IMR-90 (cell line): ENCODE results near the gene ATXN10. TPM values are rescaled to one million over a fixed set of nuclear protein-coding genes. Genes with fewer than 3 reads are reported as not detected.

ENCODE experiments used
- ATAC-seq: fragments of 200-7000 bp; cut with Tn5 transposase; 2 replicates; pipeline ENCODE4 v1.9.1; 2020; ENCODE audit warnings: low read depth, mild to moderate bottlenecking, moderate library complexity
- BruUV-seq: library from RNA; stranded (reverse); fragments of 400-500 nt; replicated peaks from 2 replicates; lab custom pipeline; 2021; lab: Mats Ljungman, UMichigan
- CTCF ChIA-PET: fragments of 300-600 bp; formaldehyde crosslinking; extraction: SDS; loops from one replicate; lab custom pipeline; 2021; ENCODE audit warnings: antibody characterized with exemption; lab: Yijun Ruan, JAX
- POLR2A ChIA-PET: fragments of 300-600 bp; sonication (Branson Sonifier 250); formaldehyde crosslinking; loops from one replicate; lab custom pipeline; 2022; ENCODE audit warnings: antibody characterized with exemption; ENCODE audit not compliant: unreplicated experiment; lab: Charles Lee
- DNase-seq: peaks from one replicate; pipeline ENCODE4 v3.0.0; 2013
- H2AFZ ChIP-seq: replicated peaks from 2 replicates; pipeline ENCODE3; 2013; ENCODE audit warnings: low read length, mild to moderate bottlenecking; ENCODE audit not compliant: poor library complexity
- H2AK5ac ChIP-seq: 2 replicates; pipeline ENCODE4 v1.6.1; 2013; ENCODE audit warnings: low read depth, low read length, inconsistent platforms
- H2AK9ac ChIP-seq: replicated peaks from 2 replicates; pipeline ENCODE3; 2013; ENCODE audit warnings: mild to moderate bottlenecking, low read depth, low read length, moderate library complexity; ENCODE audit not compliant: poor library complexity
- H2BK120ac ChIP-seq: 2 replicates; pipeline ENCODE4 v1.6.1; 2013; ENCODE audit warnings: low read depth, low read length, inconsistent platforms
- H2BK15ac ChIP-seq: 3 replicates; pipeline ENCODE4 v1.6.1; 2013; ENCODE audit warnings: low read depth, low read length, inconsistent platforms
- H2BK20ac ChIP-seq: 2 replicates; pipeline ENCODE4 v1.6.1; 2013; ENCODE audit warnings: low read depth, mild to moderate bottlenecking, inconsistent platforms, low read length, moderate library complexity
- H2BK5ac ChIP-seq: 2 replicates; pipeline ENCODE4 v1.6.1; 2013; ENCODE audit warnings: mild to moderate bottlenecking, low read depth, low read length, inconsistent platforms; ENCODE audit not compliant: poor library complexity, severe bottlenecking
- H3K14ac ChIP-seq: replicated peaks from 2 replicates; pipeline ENCODE4 v1.6.1; 2013; ENCODE audit warnings: low read depth, low read length, inconsistent platforms
- H3K18ac ChIP-seq: 2 replicates; pipeline ENCODE4 v1.6.1; 2013; ENCODE audit warnings: low read depth, low read length, control low read depth
- H3K23ac ChIP-seq: 2 replicates; pipeline ENCODE4 v1.6.1; 2013; ENCODE audit warnings: low read depth, low read length, inconsistent platforms
- H3K27ac ChIP-seq: 2 replicates; pipeline ENCODE4 v1.5.1; 2013; ENCODE audit warnings: mild to moderate bottlenecking, control low read depth, low read length; ENCODE audit not compliant: insufficient read depth
- H3K27me3 ChIP-seq: 2 replicates; pipeline ENCODE4 v1.6.1; 2013; ENCODE audit warnings: low read length; ENCODE audit not compliant: control insufficient read depth, insufficient read depth
- H3K36me3 ChIP-seq: 2 replicates; pipeline ENCODE4 v1.6.1; 2013; ENCODE audit warnings: low read length, mixed read lengths; ENCODE audit not compliant: control insufficient read depth, insufficient read depth
- H3K4ac ChIP-seq: 2 replicates; pipeline ENCODE4 v1.6.1; 2013; ENCODE audit warnings: low read depth, low read length, inconsistent platforms
- H3K4me1 ChIP-seq: 2 replicates; pipeline ENCODE4 v1.6.1; 2013; ENCODE audit warnings: low read length, mixed read lengths; ENCODE audit not compliant: control insufficient read depth, insufficient read depth
- H3K4me2 ChIP-seq: 2 replicates; pipeline ENCODE4 v1.6.1; 2013; ENCODE audit warnings: low read depth, mild to moderate bottlenecking, control low read depth, low read length, moderate library complexity
- H3K4me3 ChIP-seq: 2 replicates; pipeline ENCODE4 v1.5.1; 2013; ENCODE audit warnings: low read depth, mild to moderate bottlenecking, control low read depth, low read length, moderate library complexity; ENCODE audit not compliant: insufficient read depth
- H3K56ac ChIP-seq: 2 replicates; pipeline ENCODE4 v1.6.1; 2013; ENCODE audit warnings: low read length, inconsistent platforms; ENCODE audit not compliant: insufficient read depth; ENCODE audit errors: extremely low read depth
- H3K79me1 ChIP-seq, 2 experiments: 2 replicates each; pipeline ENCODE4 v1.6.1; 2013; ENCODE audit warnings: low read length in 2 of 2, inconsistent platforms in 1 of 2, low read depth in 1 of 2
- H3K9ac ChIP-seq: 2 replicates; pipeline ENCODE4 v1.6.1; 2013; ENCODE audit warnings: low read depth, low read length, control low read depth
- H3K9me1 ChIP-seq: 2 replicates; pipeline ENCODE4 v1.6.1; 2013; ENCODE audit warnings: low read length, inconsistent platforms; ENCODE audit not compliant: insufficient read depth
- H3K9me3 ChIP-seq: 2 replicates; pipeline ENCODE4 v1.6.1; 2013; ENCODE audit warnings: low read length; ENCODE audit not compliant: control insufficient read depth, insufficient read depth
- H4K20me1 ChIP-seq: 2 replicates; pipeline ENCODE4 v1.6.1; 2013; ENCODE audit warnings: low read length, inconsistent platforms; ENCODE audit not compliant: insufficient read depth
- H4K5ac ChIP-seq: 2 replicates; pipeline ENCODE4 v1.6.1; 2013; ENCODE audit warnings: mild to moderate bottlenecking, low read depth, low read length, control low read depth
- H4K8ac ChIP-seq, 2 experiments: 2 replicates each; pipeline ENCODE4 v1.6.1; 2013; ENCODE audit warnings: low read depth in 2 of 2, low read length in 2 of 2, control low read depth in 1 of 2, inconsistent platforms in 1 of 2
- H4K91ac ChIP-seq: 2 replicates; pipeline ENCODE4 v1.6.1; 2013; ENCODE audit warnings: low read depth, low read length, inconsistent platforms; ENCODE audit not compliant: insufficient read depth
- CEBPB ChIP-seq: IDR thresholded peaks from 2 replicates; pipeline ENCODE4 v1.6.1; 2012; ENCODE audit warnings: low read depth, low read length, improper control_type of control experiment
- CHD1 ChIP-seq: IDR thresholded peaks from 2 replicates; pipeline ENCODE4 v1.6.1; 2012; ENCODE audit warnings: low read depth, low read length, improper control_type of control experiment
- RCOR1 ChIP-seq: IDR thresholded peaks from 2 replicates; pipeline ENCODE4 v1.6.1; 2012; ENCODE audit warnings: mild to moderate bottlenecking, low read length, improper control_type of control experiment; ENCODE audit not compliant: insufficient replicate concordance
- WGBS, 2 experiments: methylation state at CpG; one replicate each; pipeline versions ENCODE4 v1.1.5 to v1.1.7; 2013; ENCODE audit warnings: missing lambda C conversion rate in 2 of 2; ENCODE audit not compliant: insufficient read length in 1 of 2; ENCODE audit errors: extremely low coverage in 2 of 2; 5-methylcytosine and 5-hydroxymethylcytosine counted together
- dilution Hi-C: fragments of 300-500 bp; cut with HindIII; formaldehyde crosslinking; loops from one replicate; pipeline ENCODE4 v1.14.3; 2018; ENCODE audit warnings: low sequenced_read_pairs; ENCODE audit not compliant: unreplicated experiment
- in situ Hi-C: fragments of 300-500 bp; cut with MboI; formaldehyde crosslinking; loops from 3 replicates; pipeline ENCODE4 v1.14.3; 2019; ENCODE audit warnings: low sequenced_read_pairs, inconsistent platforms, mixed read lengths
- intact Hi-C: fragments of 100-400 bp; cut with micrococcal nuclease; formaldehyde crosslinking; loops from 2 replicates; pipeline ENCODE4 v1.10.0; 2022
- polyA plus RNA-seq, 3 experiments: library from polyadenylated mRNA; depleted of rRNA; stranded (reverse); fragments of >200 nt; gene quantifications; 2 replicates each; pipeline ENCODE4 v1.2.3, GENCODE V29; 2012; ENCODE audit warnings: low replicate concordance in 1 of 3
- total RNA-seq: library from RNA; depleted of rRNA; stranded (reverse); fragments of >200 nt; gene quantifications from 2 replicates; pipeline ENCODE4 v1.2.3, GENCODE V29; 2012
- TF ChIP-seq, protein P1 (sequence below): fragments of 150-350 bp; IDR thresholded peaks from 2 replicates; pipeline ENCODE4 v1.6.1; 2017; ENCODE audit warnings: mild to moderate bottlenecking, antibody characterized with exemption, low read length, low read depth

Gene ATXN10
- total and polyA plus RNA-seq, 2 of the 4 experiments (the other 2 are of a cell fraction): 116 to 231 TPM

DNA sequence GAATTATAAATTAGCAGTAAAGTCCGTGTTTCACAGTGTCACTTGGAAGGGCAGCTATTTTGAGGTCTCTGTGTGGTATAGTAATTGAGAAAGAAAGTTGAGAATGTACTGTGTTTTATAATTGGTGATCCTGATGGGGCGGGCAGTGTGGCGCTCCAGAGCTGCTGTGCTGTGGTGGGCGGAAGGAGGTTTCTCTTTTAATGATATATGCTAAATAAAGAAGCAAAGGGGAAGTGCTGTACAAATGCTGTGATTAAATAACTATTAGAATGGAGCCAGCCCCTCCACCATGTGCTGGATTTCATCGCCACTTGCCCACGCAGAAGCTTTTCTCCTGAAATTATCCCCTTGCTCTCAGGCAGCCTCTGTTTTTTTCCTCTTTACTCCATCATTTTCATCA, 24.6 kb downstream of the ATXN10 start:
- H3K27ac ChIP-seq: no peak overlapping the region
- ChIA-PET POLR2A (no interaction called here), CTCF (interaction anchor here (1.1 kb wide), 1 partner anchor 19 kb away, joined by 6 read pairs; no protein-coding TSS in a partner anchor)
- H2BK120ac ChIP-seq: no peak overlapping the region
- in situ Hi-C loops (no loop called here), dilution Hi-C loops (no loop called here), intact Hi-C loops (no loop called here)
- no peak overlapping the region for H2BK15ac ChIP-seq
- no TSS peak for BruUV-seq
- H4K8ac ChIP-seq: no peak overlapping the region
- no peak overlapping the region for H3K4me3 ChIP-seq
- no peak overlapping the region for H4K5ac ChIP-seq
- H3K14ac ChIP-seq: no peak overlapping the region
- H3K27me3 ChIP-seq: no peaks in the 10 kb centered on the region
- peaks cover 26 to 70% of the 10 kb centered on the region in 2 experiments for H3K79me1 ChIP-seq
- H3K56ac ChIP-seq: no peak overlapping the region
- H2AK5ac ChIP-seq: no peak overlapping the region
- H3K23ac ChIP-seq: no peak overlapping the region
- peaks cover 17% of the 10 kb centered on the region; the same call in 1 of the 2 replicates for H4K20me1 ChIP-seq
- no peak overlapping the region for H3K4ac ChIP-seq
- no peak overlapping the region for H3K4me2 ChIP-seq
- no peak overlapping the region for H3K9ac ChIP-seq
- no peak for DNase-seq
- 97% methylated on average over 4 of the region's 6 CpGs; no CpG with 5 or more reads in 1 of the 2 experiments for WGBS, 2 experiments
- H3K9me1 ChIP-seq: peaks cover 18% of the 10 kb centered on the region
- no peak overlapping the region for H2AK9ac ChIP-seq
- ATAC-seq: no peak
- H2BK20ac ChIP-seq: no peak overlapping the region
- H2AFZ ChIP-seq: no peak overlapping the region
- peaks cover 7% of the 10 kb centered on the region; the same call in 1 of the 2 replicates for H3K4me1 ChIP-seq
- TF ChIP-seq CHD1: no peak
- no peak for TF ChIP-seq CEBPB
- no peak for TF ChIP-seq RCOR1
- TF ChIP-seq, protein P1, sequence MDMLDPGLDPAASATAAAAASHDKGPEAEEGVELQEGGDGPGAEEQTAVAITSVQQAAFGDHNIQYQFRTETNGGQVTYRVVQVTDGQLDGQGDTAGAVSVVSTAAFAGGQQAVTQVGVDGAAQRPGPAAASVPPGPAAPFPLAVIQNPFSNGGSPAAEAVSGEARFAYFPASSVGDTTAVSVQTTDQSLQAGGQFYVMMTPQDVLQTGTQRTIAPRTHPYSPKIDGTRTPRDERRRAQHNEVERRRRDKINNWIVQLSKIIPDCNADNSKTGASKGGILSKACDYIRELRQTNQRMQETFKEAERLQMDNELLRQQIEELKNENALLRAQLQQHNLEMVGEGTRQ: no peak
- H4K91ac ChIP-seq: no peak overlapping the region
- peaks cover 39% of the 10 kb centered on the region for H3K36me3 ChIP-seq
- H3K18ac ChIP-seq: no peak overlapping the region
- H3K9me3 ChIP-seq: no peaks in the 10 kb centered on the region
- no peak overlapping the region for H2BK5ac ChIP-seq
